ENCODE data around the gene NARF.

The NARF gene

GRCh38 chr17:82444941-82445521, 13.5 kb upstream of the NARF start:
- no peak overlapping the region for H3K4me2 ChIP-seq (ENCODE audit: low read depth, low read length, poor library complexity, severe bottlenecking)

GRCh38 chr17:82445542-82445941, 13.0 kb upstream of the NARF start:
- H3K27ac ChIP-seq (ENCODE audit: low read depth, low read length) = no peak overlapping the region
- peaks cover 20% of the 10 kb centered on the region for H3K79me2 ChIP-seq (ENCODE audit: insufficient read depth, low read length)
- H3K4me2 ChIP-seq (ENCODE audit: low read depth, low read length, poor library complexity, severe bottlenecking) = no peak overlapping the region
- no peak overlapping the region for H3K9ac ChIP-seq (ENCODE audit: low read length)
- peaks cover 10% of the 10 kb centered on the region; the same call in 1 of the 2 replicates for H3K36me3 ChIP-seq (ENCODE audit: low read length)
- no peaks in the 10 kb centered on the region for H4K20me1 ChIP-seq (ENCODE audit: low read depth, low read length)
- TF ChIP-seq CTCF (IDR thresholded peaks at IDR 0.05; ENCODE audit: insufficient read depth, low read length, poor library complexity, severe bottlenecking) = no peak
- TF ChIP-seq EZH2phosphoT487 (conservative IDR thresholded peaks at IDR 0.05; ENCODE audit: low read length) = no peak
- no peaks in the 10 kb centered on the region for H3K9me2 ChIP-seq (replicated peaks; ENCODE audit: insufficient read depth, low read length)
- H2AFZ ChIP-seq (ENCODE audit: low read depth, low read length, severe bottlenecking) = no peak overlapping the region
- peaks cover 37% of the 10 kb centered on the region for H3F3A ChIP-seq (ENCODE audit: insufficient read depth)
- H3K4me3 ChIP-seq (ENCODE audit: insufficient read depth, low read length, poor library complexity, severe bottlenecking) = no peak overlapping the region
- H3K9me3 ChIP-seq (ENCODE audit: insufficient read depth, low read length) = no peaks in the 10 kb centered on the region
- no peaks in the 10 kb centered on the region for H3K27me3 ChIP-seq (ENCODE audit: low read length)

More at GRCh38 chr17:82444941-82445521, 13.5 kb upstream of the NARF start:
- TF ChIP-seq EZH2phosphoT487 (conservative IDR thresholded peaks at IDR 0.05; ENCODE audit: low read length) (no peak), CTCF (IDR thresholded peaks at IDR 0.05; ENCODE audit: insufficient read depth, low read length, poor library complexity, severe bottlenecking) (no peak)
- H3K36me3 ChIP-seq (ENCODE audit: low read length) = peaks cover 10% of the 10 kb centered on the region; the same call in 1 of the 2 replicates
- H3K27me3 ChIP-seq (ENCODE audit: low read length) = no peaks in the 10 kb centered on the region
- H3K9me3 ChIP-seq (ENCODE audit: insufficient read depth, low read length) = no peaks in the 10 kb centered on the region
- peaks cover 20% of the 10 kb centered on the region for H3K79me2 ChIP-seq (ENCODE audit: insufficient read depth, low read length)
- no peak overlapping the region for H3K27ac ChIP-seq (ENCODE audit: low read depth, low read length)
- H3K4me3 ChIP-seq (ENCODE audit: insufficient read depth, low read length, poor library complexity, severe bottlenecking) = no peak overlapping the region
- H3K9me2 ChIP-seq (replicated peaks; ENCODE audit: insufficient read depth, low read length) = no peaks in the 10 kb centered on the region
- H3F3A ChIP-seq (ENCODE audit: insufficient read depth) = peaks cover 36% of the 10 kb centered on the region
- no peak overlapping the region for H2AFZ ChIP-seq (ENCODE audit: low read depth, low read length, severe bottlenecking)
- no peak overlapping the region for H3K9ac ChIP-seq (ENCODE audit: low read length)
- H4K20me1 ChIP-seq (ENCODE audit: low read depth, low read length) = no peaks in the 10 kb centered on the region

- Histone ChIP-seq H3K27ac (ENCODE audit: low read depth, low read length) (no peak overlapping the region), H3K79me2 (ENCODE audit: insufficient read depth, low read length) (peaks cover 20% of the 10 kb centered on the region), H3F3A (ENCODE audit: insufficient read depth) (peaks cover 32% of the 10 kb centered on the region), H4K20me1 (ENCODE audit: low read depth, low read length) (no peaks in the 10 kb centered on the region), H3K9me3 (ENCODE audit: insufficient read depth, low read length) (no peaks in the 10 kb centered on the region), H3K4me2 (ENCODE audit: low read depth, low read length, poor library complexity, severe bottlenecking) (no peak overlapping the region), H3K4me3 (ENCODE audit: insufficient read depth, low read length, poor library complexity, severe bottlenecking) (no peak overlapping the region), H2AFZ (ENCODE audit: low read depth, low read length, severe bottlenecking) (no peak overlapping the region), H3K9me2 (replicated peaks; ENCODE audit: insufficient read depth, low read length) (no peaks in the 10 kb centered on the region), H3K9ac (ENCODE audit: low read length) (no peak overlapping the region), H3K27me3 (ENCODE audit: low read length) (no peaks in the 10 kb centered on the region), H3K36me3 (ENCODE audit: low read length) (peaks cover 10% of the 10 kb centered on the region; the same call in 1 of the 2 replicates)
- TF ChIP-seq EZH2phosphoT487 (conservative IDR thresholded peaks at IDR 0.05; ENCODE audit: low read length) = no peak
- TF ChIP-seq CTCF (IDR thresholded peaks at IDR 0.05; ENCODE audit: insufficient read depth, low read length, poor library complexity, severe bottlenecking) = no peak
These were observed 12.4 kb upstream of the NARF start for GRCh38 chr17:82446124-82446523.

Measured in SU-DHL-6 (cell line).